ENCODE data around the gene MTIF3. TPM values are rescaled to one million over a fixed set of nuclear protein-coding genes. Genes with fewer than 3 reads are reported as not detected.

Gene MTIF3
- total RNA-seq (78.1 and 86.8 TPM in 2 replicates), polyA plus RNA-seq (94.8 and 171 TPM in 2 replicates), polyA minus RNA-seq (23.0 and 26.1 TPM in 2 replicates)
- total RNA-seq (2013): 102 TPM

GRCh38 chr13:27449936-27450828 is at the start of gene MTIF3:
Gene MTIF3 (minus strand): TSS chr13:27450564. CDS start chr13:27440448, 10,116 bp downstream.
- ATAC-seq (ENCODE audit: low read depth) (peak; percentile 75), DNase-seq (peak; percentile 99)
- peak within 1 kb of the TSS; percentile 85 for H2AFZ ChIP-seq (ENCODE audit: insufficient read depth, low read depth, low read length, poor library complexity, severe bottlenecking)
- peaks cover 57% of the 10 kb centered on the region for H3K4me1 Mint-ChIP-seq
- H3K27ac ChIP-seq (ENCODE audit: low read length in 2 of 2): peak within 1 kb of the TSS; percentile 92 to 98
- no peaks in the 10 kb centered on the region for H4K20me1 ChIP-seq (ENCODE audit: control insufficient read depth, insufficient read depth, low read length, poor library complexity, severe bottlenecking)
- H3K4me2 ChIP-seq (replicated peaks; ENCODE audit: low read depth, low read length, poor library complexity, severe bottlenecking): peak within 1 kb of the TSS; percentile 92
- no peaks in the 10 kb centered on the region for H3K36me3 ChIP-seq (replicated peaks in 1 of 2; ENCODE audit: control extremely low read depth in 1 of 2, control insufficient read depth in 1 of 2, extremely low read depth in 1 of 2, insufficient read depth in 2 of 2, low read length in 1 of 2)
- peaks cover 30% of the 10 kb centered on the region for H3K79me2 ChIP-seq (ENCODE audit: control insufficient read depth, insufficient read depth, low read length)
- peak within 1 kb of the TSS; percentile 94 for H3K4me3 Mint-ChIP-seq
- WGBS (ENCODE audit: insufficient coverage): under 1% methylated on average over 79 of the region's 81 CpGs
- no peaks in the 10 kb centered on the region for H3K27me3 Mint-ChIP-seq
- no peaks in the 10 kb centered on the region for H3K27me3 ChIP-seq (replicated peaks in 1 of 4; ENCODE audit: control extremely low read depth in 1 of 4, control insufficient read depth in 3 of 4, insufficient read depth in 4 of 4, low read length in 3 of 4)
- H3K9me3 Mint-ChIP-seq (ENCODE audit: insufficient read depth): no peaks in the 10 kb centered on the region
- no peak for TF ChIP-seq EZH2 (IDR thresholded peaks at IDR 0.05; ENCODE audit: borderline replicate concordance, insufficient read depth, low read depth, low read length, poor library complexity, severe bottlenecking)
- no peak for TF ChIP-seq CTCF (IDR thresholded peaks at IDR 0.05)
- H3K9me3 ChIP-seq (ENCODE audit: control extremely low read depth in 1 of 3, control insufficient read depth in 2 of 3, insufficient read depth in 1 of 3, low read length in 2 of 3): peaks cover 0 to 4% (median 0%) of the 10 kb centered on the region in 3 donors
- ChIA-PET POLR2A (interaction anchor here (0.6 to 5.5 kb wide), 8 partner anchors 8 to 170 kb away, joined by 3 to 106 read pairs (median 6); partner anchors contain the start of genes GTF3A and LNX2), CTCF (interaction anchor here (0.8 to 6.7 kb wide), 8 partner anchors 10 to 171 kb away, joined by 3 to 75 read pairs (median 3); partner anchors contain the start of genes GTF3A, LNX2 and POLR1D)
- peak within 1 kb of the TSS; percentile 92 for H3K9ac ChIP-seq (ENCODE audit: low read length)
- peaks cover 55 to 58% of the 10 kb centered on the region in 2 donors for H3K4me1 ChIP-seq (ENCODE audit: control insufficient read depth in 2 of 2, insufficient read depth in 2 of 2, low read length in 2 of 2)
- intact Hi-C loops (cut with micrococcal nuclease): loop anchor here (1.0 to 10.0 kb wide), 8 partner anchors 24 to 1209 kb away; partner anchors contain the start of genes CDK8, LNX2 and POMP
- H3K27ac Mint-ChIP-seq: peak within 1 kb of the TSS; percentile 98
- H3K4me3 ChIP-seq (ENCODE audit: control extremely low read depth in 1 of 5, extremely low read depth in 1 of 5, insufficient read depth in 1 of 5, low read depth in 2 of 5, low read length in 4 of 5): peak within 1 kb of the TSS; percentile 71 to 94 (median 90)
